ENCODE data around the gene KLHL17.
"Not testable (repeated sequence)": the region's sequence is repeated elsewhere in the genome, so short reads cannot be mapped to it uniquely, and the experiment has no call there.

Gene KLHL17

DNA sequence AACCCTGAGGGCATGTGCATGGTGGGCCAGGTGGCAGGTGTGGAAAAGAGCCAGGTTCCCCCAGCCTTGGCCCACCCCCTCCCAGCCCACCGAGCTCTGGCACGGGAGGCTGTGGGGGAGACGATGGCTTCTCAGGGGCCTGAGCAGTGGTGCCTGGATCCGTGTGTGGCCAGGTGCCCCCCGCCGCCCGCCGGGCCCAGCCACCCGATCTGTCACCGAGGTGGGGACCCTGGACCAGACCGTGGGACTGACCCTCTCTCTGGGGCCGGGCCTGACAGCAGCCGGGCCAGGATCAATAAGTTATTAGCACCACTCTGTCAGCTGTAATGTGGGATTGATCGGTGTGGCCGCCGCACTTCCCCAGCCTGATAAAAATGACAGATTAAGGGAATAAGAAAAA lies 22.9 kb upstream of the KLHL17 start:
- no peak for DNase-seq

DNA sequence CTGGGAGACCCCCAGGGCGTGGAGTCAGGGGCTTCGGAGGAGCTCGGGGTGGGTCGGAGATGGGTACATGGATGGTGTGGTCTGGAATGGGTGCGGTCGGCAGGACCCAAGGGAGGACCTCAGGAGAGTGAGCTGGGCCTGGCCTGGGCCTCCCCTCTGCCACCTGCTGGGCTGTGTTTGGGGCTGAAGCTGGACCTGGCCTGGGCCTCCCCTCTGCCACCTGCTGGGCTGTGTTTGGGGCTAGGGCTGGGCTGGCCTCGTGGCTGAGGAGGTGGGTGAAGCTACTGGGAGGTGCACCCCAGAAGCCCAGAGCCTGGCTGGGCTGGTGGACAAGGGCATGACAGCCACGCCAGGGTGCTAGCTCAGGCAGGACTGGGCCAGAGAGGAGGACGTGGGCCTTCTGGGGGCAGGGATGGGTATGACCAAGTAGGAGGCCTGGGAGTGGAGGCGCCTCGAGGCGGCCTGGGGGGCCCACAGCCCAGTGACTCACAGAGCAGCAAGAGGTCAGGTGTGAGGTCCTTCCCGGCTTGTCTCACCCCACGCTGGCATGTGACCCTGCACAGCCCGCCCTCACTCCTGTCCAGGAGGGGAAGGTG lies 22.2 kb upstream of the KLHL17 start:
- DNase-seq: no peak

DNA sequence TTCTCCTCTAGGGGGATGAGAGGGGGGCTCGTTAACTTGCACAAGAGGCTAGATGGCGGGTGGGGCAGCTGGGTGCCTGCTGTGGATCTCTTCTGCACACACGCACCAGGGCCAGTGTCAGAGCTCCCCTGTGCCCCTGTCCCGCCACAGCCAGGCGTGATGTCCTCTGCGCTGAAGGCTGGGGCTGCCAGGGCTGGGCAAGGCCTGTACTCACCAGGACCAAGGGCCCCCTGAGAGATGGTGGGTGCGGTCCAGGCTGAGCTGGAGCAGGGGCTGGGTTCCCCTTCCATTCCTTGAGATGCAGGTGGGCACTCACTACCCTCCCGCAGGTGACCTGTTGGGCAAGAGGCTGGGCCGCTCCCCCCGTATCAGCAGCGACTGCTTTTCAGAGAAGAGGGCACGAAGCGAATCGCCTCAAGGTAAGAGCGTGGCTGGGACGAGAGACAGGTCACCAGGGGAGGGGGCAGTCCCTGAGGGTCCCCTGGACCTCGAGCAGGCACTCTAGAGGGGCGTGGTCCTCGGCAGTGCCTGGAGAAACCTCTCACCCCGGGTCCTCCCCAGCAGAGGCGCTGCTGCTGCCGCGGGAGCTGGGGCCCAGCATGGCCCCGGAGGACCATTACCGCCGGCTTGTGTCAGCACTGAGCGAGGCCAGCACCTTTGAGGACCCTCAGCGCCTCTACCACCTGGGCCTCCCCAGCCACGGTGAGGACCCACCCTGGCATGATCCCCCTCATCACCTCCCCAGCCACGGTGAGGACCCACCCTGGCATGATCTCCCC lies 21.5 kb upstream of the KLHL17 start:
- no peak for DNase-seq

DNA sequence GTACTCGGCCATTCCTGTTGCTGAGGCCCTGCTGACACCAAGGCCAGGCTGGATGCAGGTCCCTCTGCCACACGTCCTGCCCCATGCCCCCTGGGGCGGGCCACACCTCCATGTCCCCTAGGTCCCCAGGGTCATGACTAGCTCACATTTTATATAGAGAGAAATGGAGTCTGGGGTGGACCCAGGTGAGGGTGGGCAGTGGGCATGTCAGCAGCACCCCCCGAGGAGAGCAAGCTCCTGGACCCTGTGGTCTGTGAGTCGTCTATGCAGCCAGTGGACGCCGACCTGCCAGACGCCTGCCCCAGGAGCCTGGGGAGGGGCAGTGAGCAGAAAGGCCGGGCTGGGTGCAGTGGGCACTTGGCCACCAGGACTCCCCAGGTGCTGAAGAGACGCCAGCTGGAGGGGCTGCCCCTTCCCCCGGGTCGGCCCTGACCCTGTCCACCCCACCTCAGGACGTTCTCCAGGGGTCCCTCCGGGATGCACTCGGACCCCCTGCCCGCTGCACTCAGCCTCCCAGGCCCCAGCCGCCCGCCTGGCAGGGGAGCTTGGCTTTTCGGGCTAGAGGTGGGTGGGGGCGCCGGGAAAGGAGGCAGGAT lies 20.8 kb upstream of the KLHL17 start:
- no peak for DNase-seq

DNA sequence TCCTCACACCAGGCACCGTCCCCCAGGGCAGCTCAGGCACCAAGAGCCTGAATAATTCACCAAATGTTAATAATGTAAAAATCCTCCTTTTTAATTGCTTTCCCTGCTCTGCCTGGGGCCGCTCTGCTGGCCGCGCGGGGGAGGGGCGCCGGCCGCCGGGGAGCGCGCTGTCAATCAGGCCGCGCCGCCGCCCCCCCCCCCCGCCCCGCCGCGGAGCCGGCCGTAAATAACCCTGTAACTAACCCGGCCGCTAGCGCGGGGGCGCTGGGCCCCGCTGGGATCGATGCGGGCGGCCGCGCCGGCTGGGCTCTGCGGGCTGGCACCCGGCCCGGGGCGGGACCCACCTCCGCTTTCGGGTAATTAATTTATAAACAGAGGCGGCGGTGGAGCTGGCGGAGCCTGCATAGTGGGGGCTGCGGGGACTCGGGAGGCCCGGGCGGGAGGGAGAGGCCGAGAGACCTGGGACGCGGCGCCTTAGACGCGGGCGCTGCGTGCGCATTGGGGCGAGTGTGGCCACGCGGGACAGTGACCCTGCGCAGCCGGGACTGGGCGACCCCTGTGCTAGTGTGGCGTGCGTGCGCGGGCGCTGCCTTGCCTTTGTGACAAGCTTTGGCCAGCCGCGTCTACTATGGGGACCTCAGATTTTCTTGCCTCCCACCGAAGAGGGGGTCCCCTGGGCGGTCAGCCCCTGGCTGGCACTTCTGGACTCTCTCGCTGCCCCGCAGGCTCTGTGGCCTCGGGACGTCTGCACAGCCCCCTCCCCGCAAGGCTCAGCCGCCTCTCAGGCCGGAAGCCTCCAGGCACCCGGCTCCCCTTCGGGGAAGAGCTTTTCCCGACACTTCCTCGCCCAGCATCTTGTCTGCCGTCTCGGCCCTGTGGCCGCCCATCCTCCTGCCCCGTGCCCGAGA lies 20.0 kb upstream of the KLHL17 start:
- no peak for DNase-seq

DNA sequence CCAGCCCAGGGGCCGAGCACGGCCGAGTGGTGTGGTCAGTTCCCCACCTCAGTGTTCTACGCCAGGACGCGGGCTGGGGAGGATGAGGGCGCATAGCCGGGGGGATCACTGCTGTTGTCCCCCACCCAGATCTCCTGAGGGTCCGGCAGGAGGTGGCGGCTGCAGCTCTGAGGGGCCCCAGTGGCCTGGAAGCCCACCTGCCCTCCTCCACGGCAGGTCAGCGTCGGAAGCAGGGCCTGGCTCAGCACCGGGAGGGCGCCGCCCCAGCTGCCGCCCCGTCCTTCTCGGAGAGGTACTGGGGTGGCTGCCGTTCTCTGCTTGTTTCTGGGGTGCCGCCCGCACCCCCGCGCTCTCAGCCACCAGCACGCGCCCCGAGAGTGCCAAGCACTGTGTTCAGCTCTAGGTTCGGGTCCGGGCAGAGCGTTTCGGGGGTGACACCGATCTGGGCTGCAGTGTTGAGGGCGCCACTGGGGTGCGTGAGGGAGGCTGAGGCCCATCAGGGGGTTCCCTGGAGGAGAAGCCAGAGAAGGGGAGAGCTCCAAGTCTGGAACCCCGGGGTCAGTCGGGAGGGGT lies 19.3 kb upstream of the KLHL17 start:
- DNase-seq: no peak

DNA sequence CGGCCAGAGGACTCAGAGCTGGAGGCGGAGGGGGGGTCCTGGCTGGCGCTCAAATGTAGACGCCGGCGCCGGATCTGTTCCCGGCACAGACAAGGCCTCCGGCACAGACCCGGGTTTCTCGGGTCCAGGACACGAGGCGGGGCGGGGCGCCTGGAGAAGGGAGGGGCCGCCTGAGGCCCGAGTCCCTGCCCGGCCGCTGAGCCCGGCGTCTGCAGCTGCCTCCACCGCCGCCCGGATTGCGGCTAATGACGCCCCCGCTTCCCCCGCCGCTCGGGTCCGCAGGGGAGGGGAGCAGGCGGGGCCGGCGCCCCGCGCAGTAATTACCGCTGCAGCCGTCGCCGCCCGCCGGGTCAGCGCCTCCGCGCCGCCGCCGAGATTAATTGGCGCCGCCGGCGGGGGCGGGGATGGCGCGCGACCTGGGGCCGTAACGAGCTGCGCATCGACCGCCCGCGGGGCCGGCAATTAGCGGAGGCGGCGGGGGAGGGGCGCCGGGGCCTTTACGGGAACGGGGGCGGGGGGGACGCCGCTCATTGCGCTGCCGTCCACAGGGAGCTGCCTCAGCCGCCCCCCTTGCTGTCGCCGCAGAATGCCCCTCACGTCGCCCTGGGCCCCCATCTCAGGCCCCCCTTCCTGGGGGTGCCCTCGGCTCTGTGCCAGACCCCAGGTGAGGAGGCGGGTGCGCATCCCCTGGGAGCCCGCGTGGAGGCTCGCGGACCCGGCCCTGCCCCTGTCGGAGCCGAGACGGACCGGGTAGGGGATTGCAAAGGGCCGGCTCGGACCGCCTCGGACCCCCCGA lies 18.6 kb upstream of the KLHL17 start:
- peak in 1 of 2 donors; percentile 46 for DNase-seq

DNA sequence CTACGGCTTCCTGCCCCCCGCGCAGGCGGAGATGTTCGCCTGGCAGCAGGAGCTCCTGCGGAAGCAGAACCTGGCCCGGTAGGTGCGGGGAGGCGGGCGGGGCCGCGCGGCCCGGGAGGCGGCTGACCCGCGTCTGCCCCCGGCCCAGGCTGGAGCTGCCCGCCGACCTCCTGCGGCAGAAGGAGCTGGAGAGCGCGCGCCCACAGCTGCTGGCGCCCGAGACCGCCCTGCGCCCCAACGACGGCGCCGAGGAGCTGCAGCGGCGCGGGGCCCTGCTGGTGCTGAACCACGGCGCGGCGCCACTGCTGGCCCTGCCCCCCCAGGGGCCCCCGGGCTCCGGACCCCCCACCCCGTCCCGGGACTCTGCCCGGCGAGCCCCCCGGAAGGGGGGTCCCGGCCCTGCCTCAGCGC lies 18.0 kb upstream of the KLHL17 start:
- DNase-seq: no peak

DNA sequence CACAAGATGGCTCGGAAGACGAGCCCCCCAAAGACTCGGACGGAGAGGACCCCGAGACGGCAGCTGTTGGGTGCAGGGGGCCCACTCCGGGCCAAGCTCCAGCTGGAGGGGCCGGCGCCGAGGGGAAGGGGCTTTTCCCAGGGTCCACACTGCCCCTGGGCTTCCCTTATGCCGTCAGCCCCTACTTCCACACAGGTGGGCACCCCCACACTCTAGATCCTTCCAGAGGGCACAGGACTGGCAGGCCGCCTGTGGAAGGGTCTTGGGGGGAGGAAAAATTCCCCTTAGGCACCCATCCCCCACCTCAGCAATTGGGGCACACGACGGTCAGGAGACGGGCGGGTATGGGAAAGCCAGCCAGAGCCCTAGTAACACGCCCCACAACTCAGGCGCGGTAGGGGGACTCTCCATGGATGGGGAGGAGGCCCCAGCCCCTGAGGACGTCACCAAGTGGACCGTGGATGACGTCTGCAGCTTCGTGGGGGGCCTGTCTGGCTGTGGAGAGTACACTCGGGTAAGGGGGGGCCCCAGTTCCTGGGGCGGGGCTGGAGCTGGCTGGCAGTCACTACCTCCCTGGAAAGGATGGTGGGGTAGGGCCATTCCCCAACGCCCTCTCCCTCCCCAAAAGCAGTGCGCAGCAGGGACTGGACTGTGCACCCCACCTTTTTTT lies 17.4 kb upstream of the KLHL17 start:
- no peak for DNase-seq

DNA sequence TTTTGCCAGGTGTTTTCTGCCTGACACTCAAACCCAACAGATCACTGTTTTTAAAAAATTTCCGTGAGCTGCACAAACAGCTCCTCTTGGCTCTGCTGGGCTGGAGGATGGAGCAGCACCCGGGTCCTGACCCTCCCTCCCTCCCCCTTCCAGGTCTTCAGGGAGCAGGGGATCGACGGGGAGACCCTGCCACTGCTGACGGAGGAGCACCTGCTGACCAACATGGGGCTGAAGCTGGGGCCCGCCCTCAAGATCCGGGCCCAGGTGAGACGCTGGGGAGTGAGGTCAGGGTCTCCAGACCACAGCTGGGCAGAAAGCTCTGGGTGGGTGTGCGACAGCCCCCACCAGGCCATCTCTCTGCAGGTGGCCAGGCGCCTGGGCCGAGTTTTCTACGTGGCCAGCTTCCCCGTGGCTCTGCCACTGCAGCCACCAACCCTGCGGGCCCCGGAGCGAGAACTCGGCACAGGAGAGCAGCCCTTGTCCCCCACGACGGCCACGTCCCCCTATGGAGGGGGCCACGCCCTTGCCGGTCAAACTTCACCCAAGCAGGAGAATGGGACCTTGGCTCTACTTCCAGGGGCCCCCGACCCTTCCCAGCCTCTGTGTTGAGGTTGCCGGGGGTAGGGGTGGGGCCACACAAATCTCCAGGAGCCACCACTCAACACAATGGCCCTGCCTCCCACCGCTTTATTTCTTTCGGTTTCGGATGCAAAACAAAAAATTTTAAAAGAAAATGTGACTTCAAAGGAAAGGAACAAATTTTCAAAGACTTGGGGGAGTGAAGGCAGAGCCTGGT lies 16.6 kb upstream of the KLHL17 start:
- no peak for DNase-seq

DNA sequence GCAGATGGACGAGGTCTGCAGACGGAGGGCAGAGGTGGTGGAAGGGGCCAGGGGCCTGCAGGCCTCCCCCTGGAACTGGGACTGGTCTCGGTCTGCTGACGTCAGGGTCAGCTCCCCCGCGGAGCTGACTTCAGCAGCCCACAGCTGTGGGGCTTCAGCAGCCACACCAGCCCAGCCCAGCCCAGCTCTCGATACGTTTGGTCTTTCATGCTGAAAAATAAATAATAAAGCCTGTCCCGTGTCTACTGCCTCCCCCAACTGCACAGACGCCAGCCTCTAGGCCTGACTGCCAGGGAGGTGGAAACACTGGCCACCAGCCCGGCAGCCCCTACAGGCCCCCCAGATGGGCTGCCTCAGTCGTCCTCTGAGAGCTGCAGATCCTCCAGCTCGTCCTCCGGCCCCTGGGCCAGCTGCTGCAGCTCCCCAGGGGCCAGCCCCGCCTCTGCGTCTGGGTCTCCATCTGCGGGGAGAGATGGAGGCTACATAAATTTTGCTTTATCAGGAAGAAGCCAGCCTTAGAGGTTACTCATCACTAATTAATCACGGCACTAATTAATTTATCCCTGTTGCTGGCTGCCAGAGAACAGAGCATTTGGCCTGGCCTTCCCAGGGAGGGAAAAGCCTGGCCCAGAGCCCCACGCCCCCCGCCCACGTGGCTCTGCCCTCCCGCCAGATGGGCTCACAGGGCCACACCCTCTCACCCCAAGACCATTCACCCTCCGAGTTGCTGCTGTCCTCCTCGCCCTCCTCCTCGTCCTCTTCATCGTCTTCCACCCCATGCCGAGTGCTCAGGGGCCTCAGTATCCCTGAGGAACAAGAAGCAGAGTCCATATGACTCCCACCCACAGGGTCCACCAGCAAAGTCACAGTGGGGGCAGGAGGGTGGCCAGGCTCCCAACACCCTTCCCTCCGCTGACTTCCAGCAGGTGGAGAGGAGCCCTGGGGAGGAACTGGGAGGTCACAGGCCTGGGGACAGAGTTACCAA lies 15.8 kb upstream of the KLHL17 start:
- no peak for DNase-seq

DNA sequence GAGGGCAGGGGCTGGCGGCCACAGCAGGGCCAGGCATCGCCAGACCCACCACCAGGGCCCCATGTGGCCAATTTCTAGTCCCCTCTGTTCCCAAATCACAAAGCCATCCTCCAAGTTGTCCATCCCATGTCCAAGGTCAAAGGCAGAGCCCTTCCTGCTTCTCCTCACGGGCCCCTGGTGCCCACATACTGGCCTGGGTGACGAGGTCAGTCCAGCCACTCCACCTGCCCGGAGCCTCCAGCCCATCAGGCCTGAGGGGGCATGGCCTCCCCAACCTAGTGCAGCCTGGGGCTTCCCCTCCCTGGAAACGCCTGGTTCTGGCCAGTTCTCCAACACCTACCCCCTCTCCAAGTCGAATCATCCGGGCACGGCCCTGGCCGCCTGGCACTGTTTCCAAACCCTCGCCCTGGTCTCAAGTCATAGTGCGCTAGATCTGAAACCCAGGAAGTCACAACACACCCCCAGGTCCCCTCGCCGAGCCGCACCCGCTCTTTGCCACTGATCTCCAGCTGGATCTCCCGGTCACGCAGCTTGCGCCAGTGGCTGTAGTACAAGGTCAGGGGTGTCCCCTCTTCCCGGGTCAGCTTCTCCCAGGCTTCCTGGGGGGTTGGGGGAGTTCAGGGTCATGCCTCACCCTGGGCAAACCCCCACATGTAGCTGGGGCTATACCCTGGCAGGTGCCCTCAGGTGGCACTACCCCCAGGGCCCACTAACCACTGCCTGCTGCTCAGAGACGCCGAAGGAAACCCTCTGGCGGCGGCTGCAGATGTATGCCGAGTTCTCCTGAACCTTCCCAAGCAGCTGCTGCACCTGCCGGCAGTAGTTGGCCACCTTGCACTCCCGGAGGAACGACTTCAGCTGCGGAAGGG lies 14.5 kb upstream of the KLHL17 start:
- DNase-seq: no peak

DNA sequence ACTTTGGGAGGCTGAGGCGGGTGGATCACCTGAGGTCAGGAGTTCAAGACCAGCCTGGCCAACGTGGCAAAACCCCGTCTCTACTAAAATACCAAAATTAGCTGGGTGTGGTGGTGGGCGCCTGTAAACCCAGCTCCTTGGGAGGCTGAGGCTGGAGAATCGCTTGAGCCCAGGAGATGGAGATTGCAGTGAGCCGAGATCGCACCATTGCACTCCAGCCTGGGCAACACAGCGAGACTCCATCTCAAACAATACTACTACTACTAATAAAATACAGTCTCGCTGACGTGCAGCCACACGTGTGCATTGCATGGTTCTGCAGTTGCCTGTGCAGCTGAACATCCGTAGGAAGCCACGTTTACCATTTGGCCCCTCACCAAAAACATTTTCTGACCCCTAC lies 13.6 kb upstream of the KLHL17 start:
- not testable (repeated sequence) for DNase-seq

DNA sequence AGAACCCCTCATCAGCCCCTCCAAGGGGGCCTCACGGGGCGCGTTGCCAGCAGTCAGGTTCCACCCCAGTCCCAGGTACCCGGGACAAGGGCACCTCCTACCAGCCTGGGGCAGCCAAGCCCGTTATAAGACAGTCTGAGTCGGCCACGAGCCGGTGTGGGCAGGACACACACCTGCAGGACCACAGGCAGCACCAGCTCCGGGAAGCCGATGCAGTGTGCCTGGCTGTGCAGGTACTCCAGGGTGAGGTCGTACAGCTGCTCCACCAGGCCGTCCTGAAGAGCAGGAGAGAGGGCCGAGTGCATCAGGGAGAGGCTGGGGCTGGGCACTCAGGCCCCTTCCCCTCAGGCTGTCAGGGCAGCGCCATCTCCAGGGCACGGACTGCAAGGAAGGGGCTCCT lies 12.4 kb upstream of the KLHL17 start:
- DNase-seq: no peak

DNA sequence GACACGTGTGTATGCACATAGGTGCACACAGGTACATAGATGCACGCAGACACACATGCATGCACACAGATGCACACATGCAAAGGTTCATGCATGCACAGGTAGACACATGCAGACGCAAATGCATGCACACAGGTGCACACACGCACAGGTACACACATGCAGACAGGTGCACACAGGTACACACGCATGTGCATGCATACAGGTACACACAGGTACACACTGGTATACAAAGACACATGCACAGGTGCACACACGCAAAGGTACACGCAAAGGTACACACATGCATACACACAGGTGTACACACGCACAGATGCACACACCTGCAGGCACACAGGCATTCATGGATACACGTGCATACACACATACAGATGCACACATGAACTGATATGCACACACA lies 10.1 kb upstream of the KLHL17 start:
- DNase-seq: no peak

DNA sequence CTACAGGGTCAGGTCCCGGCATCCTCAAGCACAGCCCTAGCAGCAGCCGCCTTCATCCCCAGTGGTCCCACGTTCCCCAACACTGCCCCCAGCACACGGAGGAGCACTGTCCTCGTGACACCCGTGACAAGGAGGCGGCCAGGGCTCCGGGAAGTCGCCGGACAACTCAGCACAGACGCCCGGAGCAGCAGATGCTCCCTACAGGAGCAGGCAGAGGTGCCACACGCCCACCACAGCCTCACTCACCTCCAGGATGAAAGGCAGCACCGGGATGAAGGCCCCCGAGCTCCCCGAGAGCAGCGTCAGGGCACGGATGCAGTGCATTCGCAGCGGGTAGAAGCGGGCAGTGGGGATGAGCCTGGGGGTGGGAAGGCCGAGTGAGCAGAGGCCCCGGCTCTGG lies 9.5 kb upstream of the KLHL17 start:
- no peak for DNase-seq

DNA sequence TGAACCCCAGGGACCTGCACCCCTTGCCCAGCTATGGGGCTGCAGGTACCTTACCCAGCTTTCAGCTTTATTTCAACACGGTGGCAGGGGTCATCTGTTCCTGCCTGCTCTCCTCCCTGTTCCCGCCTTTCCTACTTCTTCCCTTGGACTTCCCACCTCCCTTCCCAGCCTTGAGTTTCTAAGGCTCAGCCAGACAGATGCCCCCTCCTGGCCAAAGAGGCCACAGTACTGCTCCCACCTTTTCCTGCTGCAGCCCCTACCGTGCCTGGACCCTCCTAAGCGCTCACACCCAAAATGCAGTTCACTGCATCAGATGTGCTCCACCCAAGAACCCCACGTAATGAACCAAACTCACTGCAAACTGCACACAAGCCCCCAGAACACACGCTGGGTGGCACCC lies 9.0 kb upstream of the KLHL17 start:
- no peak for DNase-seq

DNA sequence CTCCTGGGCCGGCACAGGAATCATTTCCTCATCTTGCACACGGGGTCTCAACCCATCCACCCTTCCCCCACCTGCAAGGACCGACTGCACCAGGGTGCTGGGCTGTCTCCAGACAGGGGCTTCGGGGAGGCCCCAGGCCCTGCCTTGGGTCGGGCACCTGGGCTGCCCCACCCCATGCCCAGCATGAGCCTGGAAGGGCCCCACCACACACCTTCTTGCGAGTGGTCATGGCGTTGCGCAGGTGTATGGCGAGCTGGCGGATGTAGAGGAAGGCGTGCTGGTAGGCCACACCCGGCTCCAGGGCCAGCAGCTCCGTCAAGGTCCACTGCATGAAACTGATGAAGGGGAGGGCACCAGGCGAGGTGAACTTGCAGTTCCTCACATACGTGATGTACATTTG lies 8.2 kb upstream of the KLHL17 start:
- no peak for DNase-seq
